Upper lobe of left lung (tissue), 4 donors: ENCODE results near the gene TENM4.

ENCODE experiments used
- CTCF ChIP-seq, 6 experiments: fragments of 450-650 bp in 4 of 6; fragments of 200-600 bp in 2 of 6; sonication (generic) in 2 of 6; IDR thresholded peaks; one replicate each; pipeline ENCODE4 v1.5.1; 2016 to 2019; ENCODE audit warnings: antibody characterized with exemption in 6 of 6
- POLR2A ChIP-seq, 4 donors: fragments of 450-650 bp; IDR thresholded peaks; one replicate each; pipeline ENCODE4 v1.5.1; 2016 to 2017; ENCODE audit warnings: antibody characterized with exemption in 4 of 4, mild to moderate bottlenecking in 2 of 4

- TF ChIP-seq POLR2A (IDR thresholded peaks at IDR 0.05) (no peak), CTCF (IDR thresholded peaks at IDR 0.05) (no peak)
Measured at GRCh38 chr11:79083352-79083751, 357.5 kb downstream of the TENM4 start.
